Forelimb muscle (tissue), 1 donor: Measurements from ENCODE around the gene GPR3. TPM values are rescaled to one million over a fixed set of nuclear protein-coding genes. Genes with fewer than 3 reads are reported as not detected.
"Not testable (repeated sequence)": the region's sequence is repeated elsewhere in the genome, so short reads cannot be mapped to it uniquely, and the experiment has no call there.

Experiments used
- DNase-seq: peaks from one replicate; pipeline ENCODE4 v3.0.0-alpha.2; 2013; ENCODE audit warnings: low read depth
- polyA plus RNA-seq: library from polyadenylated mRNA; unstranded; fragments of 120-200 nt; gene quantifications from one replicate; pipeline ENCODE4 v1.2.1, GENCODE V29; 2013; ENCODE audit not compliant: insufficient read length

The GPR3 gene
- polyA plus RNA-seq, 1 donor = 0.75 TPM

GRCh38 chr1:27379564-27380122 is 12.8 kb upstream of the GPR3 start:
- no peak for DNase-seq

GRCh38 chr1:27380224-27380623 is 12.2 kb upstream of the GPR3 start:
- DNase-seq = no peak

- DNase-seq = no peak
These were observed 11.4 kb upstream of the GPR3 start for GRCh38 chr1:27380766-27381733.

- DNase-seq = no peak
These were observed 10.3 kb upstream of the GPR3 start for GRCh38 chr1:27381969-27382762.

- DNase-seq = no peak
These were observed 9.3 kb upstream of the GPR3 start, which contains the start of gene CD164L2 for GRCh38 chr1:27383039-27383605. CD164L2 (minus strand) TSS chr1:27383333; CDS start chr1:27383239, 94 bp downstream.

- DNase-seq = no peak
These were observed 8.8 kb upstream of the GPR3 start for GRCh38 chr1:27383661-27384060.

GRCh38 chr1:27384797-27385196 is 7.6 kb upstream of the GPR3 start:
- DNase-seq = not testable (repeated sequence)

GRCh38 chr1:27388337-27389005 is 4.0 kb upstream of the GPR3 start:
- DNase-seq = no peak

- DNase-seq = no peak
These were observed 819 bp upstream of the GPR3 start for GRCh38 chr1:27391511-27392095.

- DNase-seq = no peak
These were observed 585 bp downstream of the GPR3 start for GRCh38 chr1:27392778-27393635.

GRCh38 chr1:27393641-27394281 is 1.3 kb downstream of the GPR3 start:
- no peak for DNase-seq

GRCh38 chr1:27394282-27394658 is 1.8 kb downstream of the GPR3 start:
- no peak for DNase-seq

- DNase-seq = no peak
These were observed 2.5 kb downstream of the GPR3 start for GRCh38 chr1:27394925-27395324.

- no peak for DNase-seq
These were observed 3.2 kb downstream of the GPR3 start for GRCh38 chr1:27395441-27396195.

GRCh38 chr1:27397110-27397509 is 4.7 kb downstream of the GPR3 start:
- no peak for DNase-seq

- no peak for DNase-seq
These were observed 5.3 kb downstream of the GPR3 start for GRCh38 chr1:27397749-27398148.

- DNase-seq = no peak
These were observed 6.2 kb downstream of the GPR3 start for GRCh38 chr1:27398405-27399149.
